Measurements from ENCODE around the gene APLP2. TPM values are rescaled to one million over a fixed set of nuclear protein-coding genes. Genes with fewer than 3 reads are reported as not detected.
"Not testable (repeated sequence)": the region's sequence is repeated elsewhere in the genome, so short reads cannot be mapped to it uniquely, and the experiment has no call there.

The APLP2 gene
- total RNA-seq = 100 to 1,000 TPM in 2 of 3 donors, 10 to 100 TPM in 1; 99.8 to 119 (median 116) TPM
- total RNA-seq (2013) = 101 TPM

GRCh38 chr11:130069659-130070108 is at the start of gene APLP2:
Gene APLP2, plus strand, starts transcription at chr11:130069894. Its CDS starts 84 bp downstream, at chr11:130069978.
- peaks cover 27 to 42% of the 10 kb centered on the region in 2 donors for H3K4me1 Mint-ChIP-seq
- Histone ChIP-seq H3K27me3 (ENCODE audit: control insufficient read depth, insufficient read depth, low read length) (no peaks in the 10 kb centered on the region), H3K27ac (ENCODE audit: low read length) (peak within 1 kb of the TSS; percentile 77), H3K4me1 (ENCODE audit: control insufficient read depth, insufficient read depth, low read length) (peaks cover 11% of the 10 kb centered on the region), H3K9me3 (ENCODE audit: control insufficient read depth, insufficient read depth, low read length) (no peaks in the 10 kb centered on the region), H3K36me3 (ENCODE audit: control insufficient read depth, insufficient read depth, low read length) (no peaks in the 10 kb centered on the region), H3K4me3 (ENCODE audit: low read length) (peak within 1 kb of the TSS; percentile 82)
- TF ChIP-seq CTCF (IDR thresholded peaks at IDR 0.05) = no peak
- DNase-seq = peak; percentile 97 to 98
- peak; percentile 88 to 98 (median 91) for ATAC-seq
- H3K27ac Mint-ChIP-seq = peak within 1 kb of the TSS; percentile 91 to 98
- intact Hi-C loops (cut with micrococcal nuclease) = loop anchor here (1.0 to 10.0 kb wide), 5 partner anchors 48 to 175 kb away; partner anchors contain the start of gene NFRKB
- no peaks in the 10 kb centered on the region for H3K36me3 Mint-ChIP-seq
- H3K9me3 Mint-ChIP-seq = no peaks in the 10 kb centered on the region
- under 1% methylated on average over 51 of the region's 51 CpGs for WGBS (ENCODE audit: insufficient coverage)
- H3K27me3 Mint-ChIP-seq (ENCODE audit: low read depth in 2 of 2) = peaks cover 3% of the 10 kb centered on the region in 2 donors
- H3K4me3 Mint-ChIP-seq = peak within 1 kb of the TSS; percentile 98

- Histone ChIP-seq H3K4me3 (ENCODE audit: low read length) (no peak overlapping the region), H3K27ac (ENCODE audit: low read length) (no peak overlapping the region), H3K36me3 (ENCODE audit: control insufficient read depth, insufficient read depth, low read length) (no peaks in the 10 kb centered on the region), H3K4me1 (ENCODE audit: control insufficient read depth, insufficient read depth, low read length) (no peaks in the 10 kb centered on the region), H3K9me3 (ENCODE audit: control insufficient read depth, insufficient read depth, low read length) (no peaks in the 10 kb centered on the region), H3K27me3 (ENCODE audit: control insufficient read depth, insufficient read depth, low read length) (no peaks in the 10 kb centered on the region)
- no peak overlapping the region for H3K27ac Mint-ChIP-seq
- TF ChIP-seq CTCF (IDR thresholded peaks at IDR 0.05) = no peak
- 96% methylated on average over 4 of the region's 4 CpGs for WGBS (ENCODE audit: insufficient coverage)
- no peaks in the 10 kb centered on the region for H3K9me3 Mint-ChIP-seq
- no peak overlapping the region for H3K4me3 Mint-ChIP-seq
- ATAC-seq (no peak), DNase-seq (no peak)
- H3K36me3 Mint-ChIP-seq = no peaks in the 10 kb centered on the region
- intact Hi-C loops (cut with micrococcal nuclease) = no loop called here
- no peaks in the 10 kb centered on the region for H3K4me1 Mint-ChIP-seq
- peaks cover 5 to 14% of the 10 kb centered on the region in 2 donors for H3K27me3 Mint-ChIP-seq (ENCODE audit: low read depth in 2 of 2)
Measured at GRCh38 chr11:130020323-130020722, 49.4 kb upstream of the APLP2 start.

GRCh38 chr11:130021606-130022005 is 48.1 kb upstream of the APLP2 start:
- H3K9me3 Mint-ChIP-seq; H3K27ac ChIP-seq (ENCODE audit: low read length); H3K36me3 ChIP-seq (ENCODE audit: control insufficient read depth, insufficient read depth, low read length); H3K27me3 ChIP-seq (ENCODE audit: control insufficient read depth, insufficient read depth, low read length); DNase-seq; H3K4me1 Mint-ChIP-seq; H3K27ac Mint-ChIP-seq; H3K4me3 ChIP-seq (ENCODE audit: low read length); H3K4me3 Mint-ChIP-seq; ATAC-seq; H3K36me3 Mint-ChIP-seq; H3K9me3 ChIP-seq (ENCODE audit: control insufficient read depth, insufficient read depth, low read length); H3K4me1 ChIP-seq (ENCODE audit: control insufficient read depth, insufficient read depth, low read length); intact Hi-C loops (cut with micrococcal nuclease): not testable (repeated sequence)
- 97% methylated on average over 38 of the region's 38 CpGs for WGBS (ENCODE audit: insufficient coverage)
- H3K27me3 Mint-ChIP-seq (ENCODE audit: low read depth in 2 of 2) = peaks cover 3 to 14% of the 10 kb centered on the region in 2 donors

- DNase-seq (no peak), ATAC-seq (no peak)
- Mint-ChIP-seq H3K27me3 (ENCODE audit: low read depth in 2 of 2) (peaks cover 3 to 14% of the 10 kb centered on the region in 2 donors), H3K36me3 (no peaks in the 10 kb centered on the region), H3K4me3 (no peak overlapping the region), H3K27ac (no peak overlapping the region), H3K4me1 (no peaks in the 10 kb centered on the region), H3K9me3 (no peaks in the 10 kb centered on the region)
- no peaks in the 10 kb centered on the region for H3K27me3 ChIP-seq (ENCODE audit: control insufficient read depth, insufficient read depth, low read length)
- no peaks in the 10 kb centered on the region for H3K9me3 ChIP-seq (ENCODE audit: control insufficient read depth, insufficient read depth, low read length)
- H3K4me1 ChIP-seq (ENCODE audit: control insufficient read depth, insufficient read depth, low read length) = no peaks in the 10 kb centered on the region
- no peak overlapping the region for H3K27ac ChIP-seq (ENCODE audit: low read length)
- no CpG with 5 or more reads among the region's 2 CpGs for WGBS (ENCODE audit: insufficient coverage)
- no peak overlapping the region for H3K4me3 ChIP-seq (ENCODE audit: low read length)
- intact Hi-C loops (cut with micrococcal nuclease) = no loop called here
- H3K36me3 ChIP-seq (ENCODE audit: control insufficient read depth, insufficient read depth, low read length) = no peaks in the 10 kb centered on the region
- TF ChIP-seq CTCF (IDR thresholded peaks at IDR 0.05) = no peak
Measured at GRCh38 chr11:130022799-130023198, 46.9 kb upstream of the APLP2 start.

All from natural killer cell (primary cell).